ENCODE results near the gene ZNF3. TPM values are rescaled to one million over a fixed set of nuclear protein-coding genes. Genes with fewer than 3 reads are reported as not detected.

Gene ZNF3
- total and polyA plus RNA-seq, 9 of the 15 experiments (the other 6 are each of a cell fraction or from before 2014, with no cell fraction given): 30.0 to 64.9 (median 51.5) TPM

- TF ChIP-seq PRDM10 (IDR thresholded peaks at IDR 0.05; ENCODE audit: partially characterized antibody): peak; percentile 55
- no peak for TF ChIP-seq ZNF449 (CRISPR knock-in tag; IDR thresholded peaks at IDR 0.05)
- no peak for TF ChIP-seq MAX (CRISPR knock-in tag; IDR thresholded peaks at IDR 0.05)
- TF ChIP-seq PHF8 (IDR thresholded peaks at IDR 0.05; ENCODE audit: borderline replicate concordance, low read length): no peak
- no peak for TF ChIP-seq FIP1L1 (IDR thresholded peaks at IDR 0.05; ENCODE audit: low read depth, low read length, poor library complexity, severe bottlenecking)
- TF ChIP-seq ZNF134 (CRISPR knock-in tag; conservative IDR thresholded peaks at IDR 0.05): no peak
- peak; percentile 73 for TF ChIP-seq SPI1 (IDR thresholded peaks at IDR 0.05; ENCODE audit: borderline replicate concordance, low read depth, low read length)
- TF ChIP-seq ZNF583 (CRISPR knock-in tag; IDR thresholded peaks at IDR 0.05): no peak
- TF ChIP-seq SP2 (IDR thresholded peaks at IDR 0.05; ENCODE audit: extremely low read depth, low read depth, low read length, poor library complexity, severe bottlenecking): no peak
- peak; percentile 82 for TF ChIP-seq VEZF1 (CRISPR knock-in tag; IDR thresholded peaks at IDR 0.05)
- no peak for TF ChIP-seq PHF20 (IDR thresholded peaks at IDR 0.05; ENCODE audit: partially characterized antibody)
- no peak for TF ChIP-seq RB1 (IDR thresholded peaks at IDR 0.05; ENCODE audit: low read depth)
- no peak for TF ChIP-seq MLLT1 (IDR thresholded peaks at IDR 0.05)
- TF ChIP-seq CBFA2T3 (IDR thresholded peaks at IDR 0.05): 0 out of 2 replicates have a peak, but pooled peaks have one; percentile 28
- TF ChIP-seq RHOXF2B (CRISPR knock-in tag; conservative IDR thresholded peaks at IDR 0.05): no peak
- no peak for TF ChIP-seq ARID4B (CRISPR knock-in tag; IDR thresholded peaks at IDR 0.05)
These were observed 41.0 kb upstream of the ZNF3 start (continued) for GRCh38 chr7:100122568-100122967.
